Measurements from ENCODE around the gene FNDC3A. TPM values are rescaled to one million over a fixed set of nuclear protein-coding genes. Genes with fewer than 3 reads are reported as not detected.
A peak's percentile ranks its signal among the peaks of the same experiment; 100 is the strongest.
"Not testable (repeated sequence)": the region's sequence is repeated elsewhere in the genome, so short reads cannot be mapped to it uniquely, and the experiment has no call there.

Gene FNDC3A
- total RNA-seq, 1 donor from 2014 or later = 51.9 TPM

- Mint-ChIP-seq H3K27ac (ENCODE audit: unreplicated experiment) (no peak overlapping the region), H3K4me3 (ENCODE audit: unreplicated experiment) (no peak overlapping the region), H3K36me3 (ENCODE audit: unreplicated experiment) (peaks cover 13% of the 10 kb centered on the region), H3K27me3 (ENCODE audit: unreplicated experiment) (no peaks in the 10 kb centered on the region), H3K9me3 (ENCODE audit: unreplicated experiment) (peaks cover 20% of the 10 kb centered on the region), H3K4me1 (ENCODE audit: unreplicated experiment) (peaks cover 8% of the 10 kb centered on the region)
- no peak for DNase-seq (ENCODE audit: extremely low spot score, unreplicated experiment)
- no peak for TF ChIP-seq CTCF (IDR thresholded peaks at IDR 0.05)
Measured at GRCh38 chr13:49125964-49126524, 150.3 kb downstream of the FNDC3A start.

- peaks cover 48% of the 10 kb centered on the region for H3K36me3 Mint-ChIP-seq (ENCODE audit: unreplicated experiment)
- no peak for TF ChIP-seq CTCF (IDR thresholded peaks at IDR 0.05)
- H3K9me3 Mint-ChIP-seq (ENCODE audit: unreplicated experiment) = peaks cover 3% of the 10 kb centered on the region
- DNase-seq (ENCODE audit: extremely low spot score, unreplicated experiment) = no peak
- no peak overlapping the region for H3K27ac Mint-ChIP-seq (ENCODE audit: unreplicated experiment)
- H3K4me1 Mint-ChIP-seq (ENCODE audit: unreplicated experiment) = peaks cover 4% of the 10 kb centered on the region
- no peaks in the 10 kb centered on the region for H3K27me3 Mint-ChIP-seq (ENCODE audit: unreplicated experiment)
- no peak overlapping the region for H3K4me3 Mint-ChIP-seq (ENCODE audit: unreplicated experiment)
Measured at GRCh38 chr13:49132479-49133002, 156.8 kb downstream of the FNDC3A start.

DNA sequence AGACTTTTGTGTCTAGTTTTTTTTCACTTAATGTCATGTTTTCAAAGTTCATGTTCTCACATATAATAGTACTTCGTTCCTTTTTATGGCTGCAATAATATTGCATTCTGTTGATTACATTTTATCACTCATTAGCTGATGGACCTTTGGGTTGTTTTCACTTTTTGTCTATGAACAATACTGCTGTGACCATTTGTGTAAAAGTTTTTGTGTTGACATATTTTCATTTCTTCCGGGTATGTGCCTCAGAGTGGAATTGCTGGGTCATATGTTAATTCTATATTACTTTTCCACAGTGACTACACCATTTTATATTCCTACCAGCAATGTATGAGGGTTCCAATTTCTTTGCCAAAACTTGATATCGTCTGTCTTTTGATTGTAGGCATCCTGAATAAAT lies 158.6 kb downstream of the FNDC3A start:
- no peaks in the 10 kb centered on the region for H3K27me3 Mint-ChIP-seq (ENCODE audit: unreplicated experiment)
- TF ChIP-seq CTCF (IDR thresholded peaks at IDR 0.05) = no peak
- DNase-seq (ENCODE audit: extremely low spot score, unreplicated experiment) = no peak
- peaks cover 58% of the 10 kb centered on the region for H3K36me3 Mint-ChIP-seq (ENCODE audit: unreplicated experiment)
- peaks cover 4% of the 10 kb centered on the region for H3K4me1 Mint-ChIP-seq (ENCODE audit: unreplicated experiment)
- no peak overlapping the region for H3K4me3 Mint-ChIP-seq (ENCODE audit: unreplicated experiment)
- H3K27ac Mint-ChIP-seq (ENCODE audit: unreplicated experiment) = peak overlapping the region; percentile 0
- H3K9me3 Mint-ChIP-seq (ENCODE audit: unreplicated experiment) = peaks cover 3% of the 10 kb centered on the region

GRCh38 chr13:49137138-49137643 lies 161.5 kb downstream of the FNDC3A start:
- H3K27me3 Mint-ChIP-seq (ENCODE audit: unreplicated experiment); H3K4me1 Mint-ChIP-seq (ENCODE audit: unreplicated experiment); H3K9me3 Mint-ChIP-seq (ENCODE audit: unreplicated experiment); H3K4me3 Mint-ChIP-seq (ENCODE audit: unreplicated experiment); DNase-seq (ENCODE audit: extremely low spot score, unreplicated experiment): not testable (repeated sequence)
- Mint-ChIP-seq H3K36me3 (ENCODE audit: unreplicated experiment) (peaks cover 65% of the 10 kb centered on the region), H3K27ac (ENCODE audit: unreplicated experiment) (peak overlapping the region; percentile 32)

DNA sequence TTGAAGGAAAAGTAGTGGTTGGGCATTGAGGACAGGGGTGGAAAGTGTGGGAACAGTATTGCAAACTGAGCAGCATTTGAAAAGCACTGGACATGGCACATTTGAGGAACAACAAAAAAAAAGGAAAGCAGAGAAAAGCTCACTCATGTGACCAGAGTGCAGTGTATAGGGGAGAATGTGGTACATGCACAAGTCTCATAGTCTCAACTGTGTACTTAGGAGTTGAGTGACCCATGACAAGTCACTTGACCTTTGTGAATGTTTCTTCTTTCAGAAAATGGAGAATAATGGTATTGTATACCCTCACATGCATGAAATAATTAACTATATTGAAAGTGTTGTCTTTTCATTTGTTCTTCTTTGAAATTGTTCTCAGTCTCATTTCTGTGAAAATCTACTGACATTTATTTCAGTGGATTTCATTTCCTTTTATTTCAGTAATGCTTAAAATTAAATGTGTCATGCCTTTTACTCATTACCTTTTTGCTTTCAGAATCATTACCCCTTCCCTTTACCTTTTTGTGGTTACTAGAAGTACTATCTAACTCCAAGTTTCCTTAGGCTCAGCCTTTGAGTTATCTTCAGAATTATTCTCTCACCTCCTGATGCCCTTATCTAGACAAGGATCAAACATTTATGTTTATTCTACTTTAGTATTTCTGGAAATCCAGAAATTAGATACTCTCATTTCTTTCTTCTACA lies 165.3 kb downstream of the FNDC3A start:
- H3K36me3 Mint-ChIP-seq (ENCODE audit: unreplicated experiment) = peaks cover 49% of the 10 kb centered on the region
- DNase-seq (ENCODE audit: extremely low spot score, unreplicated experiment) = no peak
- peaks cover 11% of the 10 kb centered on the region for H3K4me1 Mint-ChIP-seq (ENCODE audit: unreplicated experiment)
- H3K4me3 Mint-ChIP-seq (ENCODE audit: unreplicated experiment) = no peak overlapping the region
- no peak overlapping the region for H3K27ac Mint-ChIP-seq (ENCODE audit: unreplicated experiment)
- no peaks in the 10 kb centered on the region for H3K9me3 Mint-ChIP-seq (ENCODE audit: unreplicated experiment)
- no peak for TF ChIP-seq CTCF (IDR thresholded peaks at IDR 0.05)
- H3K27me3 Mint-ChIP-seq (ENCODE audit: unreplicated experiment) = no peaks in the 10 kb centered on the region
